GM12801 (cell line): ENCODE results near the gene NOTUM.

Source experiments
- CTCF ChIP-seq: IDR thresholded peaks from one replicate; pipeline ENCODE4 v1.5.1; 2011; ENCODE audit warnings: control low read depth; ENCODE audit not compliant: insufficient read length; ENCODE audit errors: extremely low read depth

NOTUM gene

GRCh38 chr17:81926451-81927151, 34.4 kb downstream of the NOTUM start:
- TF ChIP-seq CTCF, result no peak

GRCh38 chr17:81925860-81926450, 35.0 kb downstream of the NOTUM start:
- no peak for TF ChIP-seq CTCF

- TF ChIP-seq CTCF, result no peak
Measured at GRCh38 chr17:81924557-81925532, 36.1 kb downstream of the NOTUM start.

GRCh38 chr17:81923302-81924260, 37.4 kb downstream of the NOTUM start:
- TF ChIP-seq CTCF, result no peak

GRCh38 chr17:81922566-81923301, 38.3 kb downstream of the NOTUM start:
- no peak for TF ChIP-seq CTCF

- no peak for TF ChIP-seq CTCF
Measured at GRCh38 chr17:81921996-81922565, 38.9 kb downstream of the NOTUM start.
